ENCODE results near the gene GRIK4.

Gene GRIK4

GRCh38 chr11:120808616-120809050, 297.1 kb downstream of the GRIK4 start:
- H3K27me3 ChIP-seq (ENCODE audit: low read depth), result no peaks in the 10 kb centered on the region
- no peak overlapping the region for H3K4me3 ChIP-seq
- no peak for DNase-seq (ENCODE audit: low spot score in 2 of 2)
- H3K9me3 ChIP-seq, result no peaks in the 10 kb centered on the region
- in situ Hi-C loops (cut with MboI; ENCODE audit: low sequenced_read_pairs), result no loop called here
- no peaks in the 10 kb centered on the region for H3K4me1 ChIP-seq
- no peaks in the 10 kb centered on the region for H3K36me3 ChIP-seq (replicated peaks)

GRCh38 chr11:120810251-120810650, 298.7 kb downstream of the GRIK4 start:
- Histone ChIP-seq H3K4me3 (no peak overlapping the region), H3K4me1 (no peaks in the 10 kb centered on the region), H3K36me3 (replicated peaks) (no peaks in the 10 kb centered on the region), H3K9me3 (no peaks in the 10 kb centered on the region), H3K27me3 (ENCODE audit: low read depth) (no peaks in the 10 kb centered on the region)
- in situ Hi-C loops (cut with MboI; ENCODE audit: low sequenced_read_pairs), result no loop called here
- DNase-seq (ENCODE audit: low spot score in 2 of 2), result no peak

- Histone ChIP-seq H3K9me3 (no peaks in the 10 kb centered on the region), H3K27me3 (ENCODE audit: low read depth) (no peaks in the 10 kb centered on the region), H3K4me1 (no peaks in the 10 kb centered on the region), H3K36me3 (replicated peaks) (no peaks in the 10 kb centered on the region), H3K4me3 (no peak overlapping the region)
- no peak for DNase-seq (ENCODE audit: low spot score in 2 of 2)
- in situ Hi-C loops (cut with MboI; ENCODE audit: low sequenced_read_pairs), result no loop called here
Observed at GRCh38 chr11:120811199-120811598, 299.7 kb downstream of the GRIK4 start.

- in situ Hi-C loops (cut with MboI; ENCODE audit: low sequenced_read_pairs), result no loop called here
- Histone ChIP-seq H3K27me3 (ENCODE audit: low read depth) (no peaks in the 10 kb centered on the region), H3K4me1 (no peaks in the 10 kb centered on the region), H3K4me3 (no peak overlapping the region), H3K36me3 (replicated peaks) (no peaks in the 10 kb centered on the region), H3K9me3 (no peaks in the 10 kb centered on the region)
- DNase-seq (ENCODE audit: low spot score in 2 of 2), result no peak
Observed at GRCh38 chr11:120811731-120812130, 300.2 kb downstream of the GRIK4 start.

- no peak overlapping the region for H3K4me3 ChIP-seq
- no peaks in the 10 kb centered on the region for H3K4me1 ChIP-seq
- no peaks in the 10 kb centered on the region for H3K36me3 ChIP-seq (replicated peaks)
- H3K9me3 ChIP-seq, result no peaks in the 10 kb centered on the region
- DNase-seq (ENCODE audit: low spot score in 2 of 2), result no peak
- no peaks in the 10 kb centered on the region for H3K27me3 ChIP-seq (ENCODE audit: low read depth)
- in situ Hi-C loops (cut with MboI; ENCODE audit: low sequenced_read_pairs), result no loop called here
Observed at GRCh38 chr11:120814531-120815318, 303.2 kb downstream of the GRIK4 start.

GRCh38 chr11:120815319-120816100, 304.0 kb downstream of the GRIK4 start:
- no peaks in the 10 kb centered on the region for H3K9me3 ChIP-seq
- H3K27me3 ChIP-seq (ENCODE audit: low read depth), result no peaks in the 10 kb centered on the region
- no peaks in the 10 kb centered on the region for H3K4me1 ChIP-seq
- no peaks in the 10 kb centered on the region for H3K36me3 ChIP-seq (replicated peaks)
- H3K4me3 ChIP-seq, result no peak overlapping the region
- DNase-seq (ENCODE audit: low spot score in 2 of 2), result no peak
- in situ Hi-C loops (cut with MboI; ENCODE audit: low sequenced_read_pairs), result no loop called here

GRCh38 chr11:120816176-120816575, 304.6 kb downstream of the GRIK4 start:
- Histone ChIP-seq H3K36me3 (replicated peaks) (no peaks in the 10 kb centered on the region), H3K4me1 (no peaks in the 10 kb centered on the region), H3K27me3 (ENCODE audit: low read depth) (no peaks in the 10 kb centered on the region), H3K4me3 (no peak overlapping the region), H3K9me3 (no peaks in the 10 kb centered on the region)
- no peak for DNase-seq (ENCODE audit: low spot score in 2 of 2)
- in situ Hi-C loops (cut with MboI; ENCODE audit: low sequenced_read_pairs), result no loop called here

GRCh38 chr11:120816711-120817110, 305.2 kb downstream of the GRIK4 start:
- Histone ChIP-seq H3K4me3 (no peak overlapping the region), H3K36me3 (replicated peaks) (no peaks in the 10 kb centered on the region), H3K9me3 (no peaks in the 10 kb centered on the region), H3K4me1 (no peaks in the 10 kb centered on the region), H3K27me3 (ENCODE audit: low read depth) (no peaks in the 10 kb centered on the region)
- no peak for DNase-seq (ENCODE audit: low spot score in 2 of 2)
- in situ Hi-C loops (cut with MboI; ENCODE audit: low sequenced_read_pairs), result no loop called here

- Histone ChIP-seq H3K36me3 (replicated peaks) (no peaks in the 10 kb centered on the region), H3K27me3 (ENCODE audit: low read depth) (no peaks in the 10 kb centered on the region), H3K4me1 (no peaks in the 10 kb centered on the region), H3K9me3 (no peaks in the 10 kb centered on the region), H3K4me3 (no peak overlapping the region)
- in situ Hi-C loops (cut with MboI; ENCODE audit: low sequenced_read_pairs), result no loop called here
- DNase-seq (ENCODE audit: low spot score in 2 of 2), result no peak
Observed at GRCh38 chr11:120817158-120817557, 305.6 kb downstream of the GRIK4 start.

- Histone ChIP-seq H3K9me3 (no peaks in the 10 kb centered on the region), H3K4me3 (no peak overlapping the region), H3K4me1 (no peaks in the 10 kb centered on the region), H3K27me3 (ENCODE audit: low read depth) (no peaks in the 10 kb centered on the region), H3K36me3 (replicated peaks) (no peaks in the 10 kb centered on the region)
- no peak for DNase-seq (ENCODE audit: low spot score in 2 of 2)
- in situ Hi-C loops (cut with MboI; ENCODE audit: low sequenced_read_pairs), result no loop called here
Observed at GRCh38 chr11:120818097-120818496, 306.5 kb downstream of the GRIK4 start.

- no peaks in the 10 kb centered on the region for H3K27me3 ChIP-seq (ENCODE audit: low read depth)
- in situ Hi-C loops (cut with MboI; ENCODE audit: low sequenced_read_pairs), result no loop called here
- H3K36me3 ChIP-seq (replicated peaks), result no peaks in the 10 kb centered on the region
- H3K4me1 ChIP-seq, result no peaks in the 10 kb centered on the region
- H3K9me3 ChIP-seq, result no peaks in the 10 kb centered on the region
- DNase-seq (ENCODE audit: low spot score in 2 of 2), result no peak
- no peak overlapping the region for H3K4me3 ChIP-seq
Observed at GRCh38 chr11:120819003-120819402, 307.5 kb downstream of the GRIK4 start.

GRCh38 chr11:120819437-120820365, 308.2 kb downstream of the GRIK4 start:
- in situ Hi-C loops (cut with MboI; ENCODE audit: low sequenced_read_pairs), result no loop called here
- Histone ChIP-seq H3K27me3 (ENCODE audit: low read depth) (no peaks in the 10 kb centered on the region), H3K4me3 (no peak overlapping the region), H3K4me1 (no peaks in the 10 kb centered on the region), H3K9me3 (no peaks in the 10 kb centered on the region), H3K36me3 (replicated peaks) (no peaks in the 10 kb centered on the region)
- no peak for DNase-seq (ENCODE audit: low spot score in 2 of 2)

- in situ Hi-C loops (cut with MboI; ENCODE audit: low sequenced_read_pairs), result no loop called here
Observed at GRCh38 chr11:120823159-120823558, 311.6 kb downstream of the GRIK4 start.

More at GRCh38 chr11:120823159-120823558, 311.6 kb downstream of the GRIK4 start:
- DNase-seq (ENCODE audit: low spot score in 2 of 2), result no peak
- Histone ChIP-seq H3K27me3 (ENCODE audit: low read depth) (no peaks in the 10 kb centered on the region), H3K4me3 (no peak overlapping the region), H3K4me1 (no peaks in the 10 kb centered on the region), H3K9me3 (no peaks in the 10 kb centered on the region), H3K36me3 (replicated peaks) (no peaks in the 10 kb centered on the region)
